Stomach (tissue), 4 donors: ENCODE data around the gene BLOC1S6.

Experiments used
- CTCF ChIP-seq, 7 experiments: fragments of 450-650 bp in 4 of 7; fragments of 200-600 bp in 3 of 7; sonication (generic) in 3 of 7; IDR thresholded peaks; one replicate each; pipeline ENCODE4 v1.5.1; 2016 to 2019; ENCODE audit warnings: antibody characterized with exemption in 7 of 7, control low read depth in 2 of 7, mild to moderate bottlenecking in 1 of 7
- POLR2AphosphoS5 ChIP-seq, 3 donors: sonication (generic); formaldehyde crosslinking; IDR thresholded peaks; one replicate each; pipeline ENCODE4 v1.6.1; 2016; ENCODE audit warnings: antibody characterized with exemption in 3 of 3

GRCh38 chr15:45549541-45550220, 37.5 kb upstream of the BLOC1S6 start:
- TF ChIP-seq POLR2AphosphoS5 (IDR thresholded peaks at IDR 0.05) (no peak), CTCF (IDR thresholded peaks at IDR 0.05) (no peak)
